ENCODE measurements around the gene THRAP3.

THRAP3 gene

DNA sequence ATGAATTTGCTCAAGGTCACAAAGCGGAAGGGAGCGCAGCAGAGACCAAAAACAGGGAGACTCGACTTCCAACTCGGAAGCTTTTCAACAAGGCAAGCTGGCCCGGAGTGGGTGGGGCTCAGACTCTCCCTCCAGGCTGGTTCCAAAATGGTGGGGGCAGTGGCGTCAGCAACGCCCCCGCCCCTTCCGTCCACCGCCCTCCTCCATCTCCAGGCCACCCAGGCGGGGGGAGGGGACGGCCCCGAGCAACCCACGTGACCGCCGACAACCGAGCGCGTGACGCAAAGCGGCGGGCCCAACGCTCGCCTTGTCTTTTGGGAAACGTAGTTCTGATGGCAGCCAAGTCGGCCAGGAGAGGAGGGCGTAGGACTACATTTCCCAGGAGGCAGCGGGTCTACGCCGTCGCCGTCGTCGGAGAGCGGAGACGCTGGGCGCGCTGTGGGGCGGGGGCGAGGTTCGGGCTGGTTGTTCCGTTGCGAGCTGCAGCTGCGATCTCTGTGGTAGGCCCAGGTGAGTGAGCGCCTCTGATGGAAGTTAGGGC is at the start of gene THRAP3:
Gene THRAP3, plus strand, starts transcription at position 448 of the 541 bp plus-strand sequence. CDS start 58,121 bp downstream, outside the sequence.
- H3K4me3 ChIP-seq (ENCODE audit: low read depth, low read length), result peak within 1 kb of the TSS; percentile 85
- TF ChIP-seq, protein P1, sequence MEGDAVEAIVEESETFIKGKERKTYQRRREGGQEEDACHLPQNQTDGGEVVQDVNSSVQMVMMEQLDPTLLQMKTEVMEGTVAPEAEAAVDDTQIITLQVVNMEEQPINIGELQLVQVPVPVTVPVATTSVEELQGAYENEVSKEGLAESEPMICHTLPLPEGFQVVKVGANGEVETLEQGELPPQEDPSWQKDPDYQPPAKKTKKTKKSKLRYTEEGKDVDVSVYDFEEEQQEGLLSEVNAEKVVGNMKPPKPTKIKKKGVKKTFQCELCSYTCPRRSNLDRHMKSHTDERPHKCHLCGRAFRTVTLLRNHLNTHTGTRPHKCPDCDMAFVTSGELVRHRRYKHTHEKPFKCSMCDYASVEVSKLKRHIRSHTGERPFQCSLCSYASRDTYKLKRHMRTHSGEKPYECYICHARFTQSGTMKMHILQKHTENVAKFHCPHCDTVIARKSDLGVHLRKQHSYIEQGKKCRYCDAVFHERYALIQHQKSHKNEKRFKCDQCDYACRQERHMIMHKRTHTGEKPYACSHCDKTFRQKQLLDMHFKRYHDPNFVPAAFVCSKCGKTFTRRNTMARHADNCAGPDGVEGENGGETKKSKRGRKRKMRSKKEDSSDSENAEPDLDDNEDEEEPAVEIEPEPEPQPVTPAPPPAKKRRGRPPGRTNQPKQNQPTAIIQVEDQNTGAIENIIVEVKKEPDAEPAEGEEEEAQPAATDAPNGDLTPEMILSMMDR (IDR thresholded peaks at IDR 0.05; ENCODE audit: insufficient read depth, low read length, missing control alignments), result no peak
- peak; percentile 95 for DNase-seq (ENCODE audit: low read depth, low spot score)
- POLR2A ChIA-PET, result interaction anchor here (0.5 to 2.6 kb wide), 9 partner anchors 12 to 163 kb away, joined by 3 to 21 read pairs (median 4); partner anchors contain the start of genes MAP7D1 and TRAPPC3
- CTCF ChIA-PET, result interaction anchor here (0.8 to 4.0 kb wide), 21 partner anchors 10 to 145 kb away, joined by 3 to 22 read pairs (median 5); partner anchors contain the start of gene TRAPPC3

- TF ChIP-seq, protein P1 (IDR thresholded peaks at IDR 0.05; ENCODE audit: insufficient read depth, low read length, missing control alignments), result no peak
- H3K4me3 ChIP-seq (ENCODE audit: low read depth, low read length), result no peak overlapping the region
- ChIA-PET CTCF (interaction anchor here (0.8 to 7.8 kb wide), 3 partner anchors 13 to 74 kb away, joined by 3 to 54 read pairs (median 6); no protein-coding TSS in a partner anchor), POLR2A (interaction anchor here (0.6 kb wide), 1 partner anchor 71 kb away, joined by 3 read pairs; no protein-coding TSS in a partner anchor)
- DNase-seq (ENCODE audit: low read depth, low spot score), result no peak
These were observed 49.5 kb upstream of the THRAP3 start for GRCh38 chr1:36174713-36175112.

GRCh38 chr1:36175137-36176095 is 48.8 kb upstream of the THRAP3 start:
- ChIA-PET POLR2A (interaction anchor here (0.6 kb wide), 1 partner anchor 70 kb away, joined by 3 read pairs; no protein-coding TSS in a partner anchor), CTCF (interaction anchor here (0.6 to 7.8 kb wide), 3 partner anchors 13 to 75 kb away, joined by 3 to 54 read pairs (median 6); partner anchors contain the start of gene TRAPPC3)
- no peak overlapping the region for H3K4me3 ChIP-seq (ENCODE audit: low read depth, low read length)
- DNase-seq (ENCODE audit: low read depth, low spot score), result no peak
- TF ChIP-seq, protein P1 (IDR thresholded peaks at IDR 0.05; ENCODE audit: insufficient read depth, low read length, missing control alignments), result no peak

DNA sequence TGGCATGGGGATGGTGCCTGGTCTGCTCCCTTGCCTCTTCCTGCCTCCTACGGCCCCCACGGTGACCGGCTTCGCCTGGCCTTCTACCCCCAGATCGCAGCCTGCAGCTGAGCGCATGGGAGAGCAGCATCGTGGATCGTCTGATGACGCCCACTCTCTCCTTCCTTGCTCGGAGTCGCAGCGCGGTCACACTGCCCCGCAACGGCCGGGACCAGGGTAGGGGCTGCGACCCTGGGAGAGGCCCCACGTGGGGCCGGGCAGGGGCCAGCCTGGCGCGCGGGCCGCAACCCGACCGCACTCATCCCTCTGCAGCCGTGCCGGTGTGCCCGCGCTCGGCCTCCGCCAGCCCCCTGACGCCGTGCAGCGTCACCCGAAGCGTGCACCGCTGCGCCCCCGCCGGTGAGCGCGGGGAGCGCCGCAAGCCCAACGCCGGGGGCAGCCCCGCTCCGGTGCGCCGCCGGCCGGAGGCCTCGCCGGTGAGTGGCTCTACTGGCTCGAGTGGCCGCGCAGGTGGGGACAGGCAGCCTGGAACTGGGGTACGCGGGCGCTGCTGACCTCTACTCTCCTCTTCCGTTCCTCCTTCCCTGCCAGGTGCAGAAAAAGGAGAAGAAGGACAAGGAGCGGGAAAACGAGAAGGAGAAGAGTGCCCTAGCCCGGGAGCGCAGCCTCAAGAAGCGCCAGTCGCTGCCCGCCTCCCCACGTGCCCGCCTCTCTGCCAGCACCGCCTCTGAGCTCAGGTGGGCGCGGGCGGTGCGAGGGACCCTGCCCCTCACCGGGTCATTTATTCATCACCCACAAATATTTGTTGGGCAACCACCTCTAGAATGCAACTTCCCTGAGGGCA is 47.9 kb upstream of the THRAP3 start:
- POLR2A ChIA-PET, result no interaction called here
- CTCF ChIA-PET, result interaction anchor here (0.6 to 7.8 kb wide), 2 partner anchors 12 to 27 kb away, joined by 3 to 54 read pairs; partner anchors contain the start of gene TRAPPC3
- H3K4me3 ChIP-seq (ENCODE audit: low read depth, low read length), result no peak overlapping the region
- TF ChIP-seq, protein P1 (IDR thresholded peaks at IDR 0.05; ENCODE audit: insufficient read depth, low read length, missing control alignments), result no peak
- no peak for DNase-seq (ENCODE audit: low read depth, low spot score)

DNA sequence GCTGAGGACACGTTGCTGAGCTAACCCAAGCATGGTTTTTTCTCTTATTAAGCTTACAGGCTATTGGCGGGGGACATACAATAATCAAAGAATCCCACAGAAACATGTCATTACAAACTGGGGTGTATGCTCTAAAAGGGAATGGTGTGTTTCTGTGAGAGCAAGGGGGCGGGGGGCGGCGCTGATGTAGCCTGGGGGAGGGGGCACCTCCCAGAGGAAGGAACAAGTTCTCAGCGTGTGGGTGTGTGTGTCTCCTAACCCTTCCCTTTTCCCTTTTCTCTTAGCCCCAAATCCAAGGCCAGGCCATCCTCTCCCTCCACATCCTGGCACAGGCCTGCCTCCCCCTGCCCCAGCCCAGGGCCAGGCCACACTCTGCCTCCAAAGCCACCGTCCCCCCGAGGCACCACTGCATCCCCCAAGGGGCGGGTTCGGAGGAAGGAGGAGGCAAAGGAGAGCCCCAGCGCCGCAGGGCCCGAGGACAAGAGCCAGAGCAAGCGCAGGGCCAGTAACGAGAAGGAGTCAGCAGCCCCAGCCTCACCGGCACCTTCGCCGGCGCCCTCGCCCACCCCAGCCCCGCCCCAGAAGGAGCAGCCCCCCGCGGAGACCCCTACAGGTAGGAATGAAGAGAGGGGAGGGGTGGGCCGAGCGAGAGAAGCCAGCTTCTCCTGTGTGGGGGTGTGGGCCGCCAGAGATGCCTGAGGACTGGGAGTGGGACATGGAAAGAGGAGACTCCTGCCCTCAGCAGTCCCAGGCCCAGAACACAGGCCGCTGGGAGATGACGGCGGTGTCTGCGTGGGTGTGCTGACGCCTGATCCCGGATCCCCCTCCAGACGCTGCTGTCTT is 46.4 kb upstream of the THRAP3 start:
- POLR2A ChIA-PET, result no interaction called here
- CTCF ChIA-PET, result interaction anchor here (3.4 kb wide), 1 partner anchor 10 kb away, joined by 16 read pairs; no protein-coding TSS in a partner anchor
- DNase-seq (ENCODE audit: low read depth, low spot score), result no peak
- TF ChIP-seq, protein P1 (IDR thresholded peaks at IDR 0.05; ENCODE audit: insufficient read depth, low read length, missing control alignments), result no peak
- H3K4me3 ChIP-seq (ENCODE audit: low read depth, low read length), result no peak overlapping the region
